OCI-LY1 (cell line): Measurements from ENCODE around the gene RAPGEF1.

Experiments
- H2AFZ ChIP-seq: fragments of 200-600 bp; sonication (generic), shearing (Covaris generic); 2 replicates; pipeline ENCODE4 v1.6.0; 2014; ENCODE audit warnings: antibody characterized with exemption, mild to moderate bottlenecking, low read length
- H3F3A ChIP-seq: fragments of 200-600 bp; sonication (generic), shearing (Covaris generic); 2 replicates; pipeline ENCODE4 v1.6.0; 2014; ENCODE audit warnings: mild to moderate bottlenecking, antibody characterized with exemption, low read length, moderate library complexity; ENCODE audit not compliant: insufficient read depth
- H3K27ac ChIP-seq: fragments of 200-600 bp; sonication (generic); 2 replicates; pipeline ENCODE4 v1.5.1; 2014; ENCODE audit warnings: low read length, mixed run types, mild to moderate bottlenecking, low read depth; ENCODE audit not compliant: poor library complexity, severe bottlenecking
- H3K27me3 ChIP-seq: fragments of 200-600 bp; sonication (generic); 2 replicates; pipeline ENCODE4 v1.6.0; 2014; ENCODE audit warnings: antibody characterized with exemption, mild to moderate bottlenecking, low read length, moderate library complexity; ENCODE audit not compliant: insufficient read depth
- H3K36me3 ChIP-seq: fragments of 200-600 bp; sonication (generic); 2 replicates; pipeline ENCODE4 v1.6.1; 2014; ENCODE audit warnings: mild to moderate bottlenecking, antibody characterized with exemption, low read length, moderate library complexity, mixed read lengths; ENCODE audit not compliant: insufficient read depth
- H3K4me1 ChIP-seq: fragments of 200-600 bp; sonication (generic); 2 replicates; pipeline ENCODE4 v1.5.1; 2014; ENCODE audit warnings: mild to moderate bottlenecking, low read length, moderate library complexity; ENCODE audit not compliant: insufficient read depth, severe bottlenecking
- H3K4me2 ChIP-seq: fragments of 200-600 bp; sonication (generic), shearing (Covaris generic); 2 replicates; pipeline ENCODE4 v1.6.1; 2014; ENCODE audit warnings: low read length
- H3K4me3 ChIP-seq: fragments of 200-600 bp; sonication (generic); 2 replicates; pipeline ENCODE4 v1.5.1; 2014; ENCODE audit warnings: low read length, low read depth, mild to moderate bottlenecking, mixed read lengths; ENCODE audit not compliant: poor library complexity, severe bottlenecking
- H3K79me2 ChIP-seq: fragments of 200-600 bp; shearing (Covaris generic); 2 replicates; pipeline ENCODE4 v1.6.1; 2016; ENCODE audit warnings: mixed run types, low read length, mixed read lengths; ENCODE audit not compliant: insufficient read depth
- H3K9ac ChIP-seq: fragments of 200-600 bp; sonication (generic), shearing (Covaris generic); 2 replicates; pipeline ENCODE4 v1.6.1; 2014; ENCODE audit warnings: mild to moderate bottlenecking, low read length, mixed read lengths
- H3K9me2 ChIP-seq: fragments of 200-600 bp; sonication (generic), shearing (Covaris generic); 2 replicates; pipeline ENCODE4 v1.6.1; 2014; ENCODE audit warnings: low read depth, mild to moderate bottlenecking, low read length, mixed read lengths
- H3K9me3 ChIP-seq: fragments of 200-600 bp; shearing (Covaris generic); 2 replicates; pipeline ENCODE4 v1.6.1; 2014; ENCODE audit warnings: low read length, mixed read lengths
- H4K20me1 ChIP-seq: fragments of 200-600 bp; sonication (generic), shearing (Covaris generic); 2 replicates; pipeline ENCODE4 v1.6.0; 2016; ENCODE audit warnings: mild to moderate bottlenecking, low read length; ENCODE audit not compliant: insufficient read depth
- EZH2 ChIP-seq: fragments of 200-600 bp; sonication (generic), shearing (Covaris generic); IDR thresholded peaks from 2 replicates; pipeline ENCODE4 v1.8.0; 2017; ENCODE audit warnings: borderline replicate concordance, mixed run types, mild to moderate bottlenecking, antibody characterized with exemption, low read length, moderate library complexity, mixed read lengths
- TF ChIP-seq, protein P1 (sequence below): fragments of 200-600 bp; sonication (generic), shearing (Covaris generic); IDR thresholded peaks from 2 replicates; pipeline ENCODE4 v1.5.1; 2017; ENCODE audit warnings: mild to moderate bottlenecking, antibody characterized with exemption, low read length, moderate library complexity, mixed read lengths

Gene RAPGEF1

DNA sequence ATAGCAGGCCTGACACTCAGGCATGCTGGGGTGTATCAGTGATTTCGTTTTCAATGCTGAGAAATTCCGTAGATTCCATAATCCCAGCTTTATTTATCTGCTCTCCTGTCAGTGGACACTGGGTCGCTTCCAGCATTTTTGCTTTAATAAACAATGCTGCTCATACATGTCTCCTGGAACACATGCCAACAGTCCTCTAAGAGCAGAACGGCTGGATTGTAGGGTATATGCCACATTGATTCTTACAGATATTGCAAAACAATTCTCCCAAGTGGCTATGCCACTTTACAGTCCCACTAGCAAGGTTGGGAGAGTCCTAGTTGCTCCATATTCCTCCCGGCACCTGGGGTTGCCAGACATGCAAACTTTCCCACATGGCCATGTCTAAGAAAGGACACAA lies 81.9 kb downstream of the RAPGEF1 start:
- no peaks in the 10 kb centered on the region for H3K27me3 ChIP-seq
- H3K4me3 ChIP-seq, result peak overlapping the region; percentile 33
- peak overlapping the region; percentile 68 for H3K9ac ChIP-seq
- H3K4me1 ChIP-seq, result peaks cover 100% of the 10 kb centered on the region
- H3K9me2 ChIP-seq, result no peaks in the 10 kb centered on the region
- TF ChIP-seq, protein P1, sequence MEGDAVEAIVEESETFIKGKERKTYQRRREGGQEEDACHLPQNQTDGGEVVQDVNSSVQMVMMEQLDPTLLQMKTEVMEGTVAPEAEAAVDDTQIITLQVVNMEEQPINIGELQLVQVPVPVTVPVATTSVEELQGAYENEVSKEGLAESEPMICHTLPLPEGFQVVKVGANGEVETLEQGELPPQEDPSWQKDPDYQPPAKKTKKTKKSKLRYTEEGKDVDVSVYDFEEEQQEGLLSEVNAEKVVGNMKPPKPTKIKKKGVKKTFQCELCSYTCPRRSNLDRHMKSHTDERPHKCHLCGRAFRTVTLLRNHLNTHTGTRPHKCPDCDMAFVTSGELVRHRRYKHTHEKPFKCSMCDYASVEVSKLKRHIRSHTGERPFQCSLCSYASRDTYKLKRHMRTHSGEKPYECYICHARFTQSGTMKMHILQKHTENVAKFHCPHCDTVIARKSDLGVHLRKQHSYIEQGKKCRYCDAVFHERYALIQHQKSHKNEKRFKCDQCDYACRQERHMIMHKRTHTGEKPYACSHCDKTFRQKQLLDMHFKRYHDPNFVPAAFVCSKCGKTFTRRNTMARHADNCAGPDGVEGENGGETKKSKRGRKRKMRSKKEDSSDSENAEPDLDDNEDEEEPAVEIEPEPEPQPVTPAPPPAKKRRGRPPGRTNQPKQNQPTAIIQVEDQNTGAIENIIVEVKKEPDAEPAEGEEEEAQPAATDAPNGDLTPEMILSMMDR, result no peak
- TF ChIP-seq EZH2, result no peak
- H3K27ac ChIP-seq, result peak overlapping the region; percentile 100
- H3K36me3 ChIP-seq, result peaks cover 31% of the 10 kb centered on the region; the same call in 1 of the 2 replicates
- H4K20me1 ChIP-seq, result no peaks in the 10 kb centered on the region
- peaks cover 51% of the 10 kb centered on the region for H3K79me2 ChIP-seq
- H3K9me3 ChIP-seq, result no peaks in the 10 kb centered on the region
- H2AFZ ChIP-seq, result no peak overlapping the region
- peaks cover 33% of the 10 kb centered on the region for H3F3A ChIP-seq
- peak overlapping the region; percentile 59 for H3K4me2 ChIP-seq

DNA sequence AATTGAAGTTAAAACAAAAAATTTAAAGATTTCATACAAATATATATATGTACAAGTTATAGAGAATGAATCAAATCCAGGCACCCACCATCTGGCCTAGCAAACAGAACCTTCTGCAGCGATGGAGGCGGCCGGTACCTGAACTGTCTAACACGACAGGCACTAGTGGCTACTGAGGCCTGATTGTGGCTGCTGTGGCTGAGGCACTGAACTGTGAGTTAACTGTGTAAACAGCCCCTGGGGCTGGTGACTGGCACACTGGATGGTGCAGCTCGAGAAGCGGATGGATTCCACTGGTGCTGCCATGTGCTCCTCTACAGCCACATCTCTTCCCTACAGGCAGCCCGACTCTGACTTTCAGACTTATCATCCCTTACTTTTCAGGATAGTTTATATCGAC lies 82.4 kb downstream of the RAPGEF1 start:
- Histone ChIP-seq H4K20me1 (no peaks in the 10 kb centered on the region), H3K4me1 (peaks cover 100% of the 10 kb centered on the region), H3F3A (peaks cover 33% of the 10 kb centered on the region), H3K4me2 (peak overlapping the region; percentile 59), H3K9me2 (no peaks in the 10 kb centered on the region), H3K27ac (peak overlapping the region; percentile 100), H3K27me3 (no peaks in the 10 kb centered on the region), H3K9ac (peak overlapping the region; percentile 68), H3K36me3 (peaks cover 32% of the 10 kb centered on the region; the same call in 1 of the 2 replicates), H2AFZ (no peak overlapping the region), H3K9me3 (no peaks in the 10 kb centered on the region), H3K79me2 (peaks cover 54% of the 10 kb centered on the region), H3K4me3 (peak overlapping the region; percentile 33)
- TF ChIP-seq, protein P1, result no peak
- no peak for TF ChIP-seq EZH2

DNA sequence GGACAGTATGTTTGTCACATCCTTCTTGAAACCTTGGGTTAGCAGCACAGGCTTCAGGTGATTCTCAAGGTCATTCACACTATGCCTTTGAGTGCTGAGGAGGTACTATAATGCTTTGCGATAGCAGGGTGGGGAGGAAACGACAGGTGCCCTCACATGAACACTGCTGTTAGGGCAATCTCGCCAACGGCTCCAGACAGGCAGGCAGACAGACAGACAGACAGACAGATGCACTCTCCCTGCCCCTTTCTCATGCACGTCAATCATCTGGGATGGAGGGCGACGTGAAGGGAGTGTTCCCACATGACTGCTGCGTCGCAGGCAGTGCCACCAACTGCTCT lies 82.9 kb downstream of the RAPGEF1 start:
- Histone ChIP-seq H3K4me2 (peak overlapping the region; percentile 59), H3K36me3 (peaks cover 32% of the 10 kb centered on the region; the same call in 1 of the 2 replicates), H3K9me3 (no peaks in the 10 kb centered on the region), H3K9ac (peak overlapping the region; percentile 68), H3K4me3 (peak overlapping the region; percentile 33), H3K4me1 (peaks cover 99% of the 10 kb centered on the region), H3K79me2 (peaks cover 59% of the 10 kb centered on the region), H4K20me1 (no peaks in the 10 kb centered on the region), H3K27ac (peak overlapping the region; percentile 100), H3F3A (peaks cover 33% of the 10 kb centered on the region), H3K27me3 (no peaks in the 10 kb centered on the region), H2AFZ (no peak overlapping the region), H3K9me2 (no peaks in the 10 kb centered on the region)
- no peak for TF ChIP-seq EZH2
- TF ChIP-seq, protein P1, result no peak
